Activated B cell treated with CpG ODN at 0.5 μM for 24 hours (primary cell): Measurements from ENCODE around the gene CBLB. TPM values are rescaled to one million over a fixed set of nuclear protein-coding genes. Genes with fewer than 3 reads are reported as not detected.

Experiments used
- ATAC-seq: fragments of 200-7000 bp; cut with Tn5 transposase; one replicate; pipeline ENCODE4 v1.10.0; 2021; ENCODE audit warnings: low read depth, mild to moderate bottlenecking, moderate library complexity
- CTCF ChIA-PET: fragments of 350-600 bp; sonication (Branson Sonifier 250); formaldehyde crosslinking; loops from one replicate; lab custom pipeline; 2021; ENCODE audit warnings: antibody characterized with exemption; lab: Charles Lee
- POLR2A ChIA-PET: fragments of 350-600 bp; sonication (Branson Sonifier 250); formaldehyde crosslinking; loops from one replicate; lab custom pipeline; 2021; ENCODE audit warnings: antibody characterized with exemption; lab: Charles Lee
- DNase-seq: peaks from one replicate; pipeline ENCODE4 v3.0.0; 2022
- H3K27ac Mint-ChIP-seq: one replicate; pipeline ENCODE4 v1.8.0; 2020; ENCODE audit warnings: mixed read lengths
- H3K27me3 Mint-ChIP-seq: one replicate; pipeline ENCODE4 v1.8.0; 2021; ENCODE audit warnings: mixed read lengths
- H3K36me3 Mint-ChIP-seq: one replicate; pipeline ENCODE4 v1.8.0; 2021; ENCODE audit warnings: low read depth, mixed read lengths
- H3K4me1 Mint-ChIP-seq: one replicate; pipeline ENCODE4 v1.8.0; 2021; ENCODE audit warnings: mixed read lengths
- H3K4me3 Mint-ChIP-seq: one replicate; pipeline ENCODE4 v1.8.0; 2020; ENCODE audit warnings: mild to moderate bottlenecking, mixed read lengths
- H3K9me3 Mint-ChIP-seq: one replicate; pipeline ENCODE4 v1.8.0; 2020; ENCODE audit warnings: mixed read lengths
- CTCF ChIP-seq: fragments of 200-600 bp; IDR thresholded peaks from one replicate; pipeline ENCODE4 v1.8.0; 2022; ENCODE audit warnings: antibody characterized with exemption, mild to moderate bottlenecking
- intact Hi-C: fragments of 100-400 bp; cut with micrococcal nuclease; formaldehyde crosslinking; loops from one replicate; pipeline ENCODE4 v1.15.1; 2024
- total RNA-seq: library from RNA; stranded (reverse); gene quantifications from 2 replicates; pipeline ENCODE4 v1.2.3, GENCODE V29; 2022

The CBLB gene
- total RNA-seq, 1 donor from 2014 or later = 78.1 TPM

- ATAC-seq = no peak
- no peak for TF ChIP-seq CTCF
- H3K27me3 Mint-ChIP-seq = no peaks in the 10 kb centered on the region
- H3K36me3 Mint-ChIP-seq = peaks cover 27% of the 10 kb centered on the region
- ChIA-PET POLR2A (interaction anchor here (0.5 kb wide), 1 partner anchor 60 kb away, joined by 3 read pairs; no protein-coding TSS in a partner anchor), CTCF (no interaction called here)
- H3K9me3 Mint-ChIP-seq = no peaks in the 10 kb centered on the region
- H3K27ac Mint-ChIP-seq = peak overlapping the region; percentile 26
- no peak for DNase-seq
- intact Hi-C loops = loop anchor here (2.0 to 5.0 kb wide), 2 partner anchors 16 to 36 kb away; no protein-coding TSS in a partner anchor
- no peak overlapping the region for H3K4me3 Mint-ChIP-seq
- H3K4me1 Mint-ChIP-seq = peaks cover 43% of the 10 kb centered on the region
Observed at GRCh38 chr3:105746231-105746996, 122.4 kb downstream of the CBLB start.

- POLR2A ChIA-PET = no interaction called here
- CTCF ChIA-PET = no interaction called here
- intact Hi-C loops = loop anchor here (5.0 kb wide), 1 partner anchor 37 kb away; no protein-coding TSS in a partner anchor
- H3K27me3 Mint-ChIP-seq = no peaks in the 10 kb centered on the region
- peaks cover 34% of the 10 kb centered on the region for H3K4me1 Mint-ChIP-seq
- no peak overlapping the region for H3K27ac Mint-ChIP-seq
- no peak for TF ChIP-seq CTCF
- DNase-seq (no peak), ATAC-seq (no peak)
- no peaks in the 10 kb centered on the region for H3K9me3 Mint-ChIP-seq
- peaks cover 26% of the 10 kb centered on the region for H3K36me3 Mint-ChIP-seq
- no peak overlapping the region for H3K4me3 Mint-ChIP-seq
Observed at GRCh38 chr3:105745046-105745445, 123.8 kb downstream of the CBLB start.

GRCh38 chr3:105744202-105744601, 124.6 kb downstream of the CBLB start:
- ChIA-PET POLR2A (no interaction called here), CTCF (no interaction called here)
- Mint-ChIP-seq H3K4me3 (no peak overlapping the region), H3K36me3 (peaks cover 31% of the 10 kb centered on the region), H3K9me3 (no peaks in the 10 kb centered on the region), H3K27ac (no peak overlapping the region), H3K4me1 (peaks cover 35% of the 10 kb centered on the region), H3K27me3 (no peaks in the 10 kb centered on the region)
- DNase-seq (no peak), ATAC-seq (no peak)
- intact Hi-C loops = no loop called here
- TF ChIP-seq CTCF = no peak

GRCh38 chr3:105733356-105733755, 135.5 kb downstream of the CBLB start:
- DNase-seq (no peak), ATAC-seq (no peak)
- CTCF ChIA-PET = no interaction called here
- intact Hi-C loops = loop anchor here (5.0 kb wide), 1 partner anchor 34 kb away; no protein-coding TSS in a partner anchor
- Mint-ChIP-seq H3K9me3 (no peaks in the 10 kb centered on the region), H3K4me3 (no peak overlapping the region), H3K36me3 (peaks cover 21% of the 10 kb centered on the region), H3K27ac (no peak overlapping the region), H3K4me1 (peaks cover 16% of the 10 kb centered on the region), H3K27me3 (no peaks in the 10 kb centered on the region)
- POLR2A ChIA-PET = no interaction called here
- no peak for TF ChIP-seq CTCF

- DNase-seq (no peak), ATAC-seq (no peak)
- H3K4me3 Mint-ChIP-seq = no peak overlapping the region
- no peak overlapping the region for H3K27ac Mint-ChIP-seq
- POLR2A ChIA-PET = no interaction called here
- H3K4me1 Mint-ChIP-seq = peaks cover 16% of the 10 kb centered on the region
- TF ChIP-seq CTCF = no peak
- CTCF ChIA-PET = no interaction called here
- intact Hi-C loops = loop anchor here (2.0 to 5.0 kb wide), 2 partner anchors 15 to 36 kb away; no protein-coding TSS in a partner anchor
- H3K36me3 Mint-ChIP-seq = peaks cover 36% of the 10 kb centered on the region
- peaks cover 10% of the 10 kb centered on the region for H3K9me3 Mint-ChIP-seq
- no peaks in the 10 kb centered on the region for H3K27me3 Mint-ChIP-seq
Observed at GRCh38 chr3:105731686-105732085, 137.1 kb downstream of the CBLB start.
